Nephron (organoid): Measurements from ENCODE around the gene IBTK.

Experiments
- H3K27ac Mint-ChIP-seq, 3 experiments: 2 replicates each; pipeline ENCODE4 v1.8.0; 2020; ENCODE audit warnings: mixed read lengths in 3 of 3, mild to moderate bottlenecking in 2 of 3, moderate library complexity in 1 of 3
- H3K27me3 Mint-ChIP-seq: 2 replicates; pipeline ENCODE4 v1.8.0; 2021; ENCODE audit warnings: low read depth, mild to moderate bottlenecking, moderate library complexity, mixed read lengths
- H3K36me3 Mint-ChIP-seq: 2 replicates; pipeline ENCODE4 v1.8.0; 2020; ENCODE audit warnings: low read depth, mixed read lengths
- H3K4me1 Mint-ChIP-seq: 2 replicates; pipeline ENCODE4 v1.8.0; 2020; ENCODE audit warnings: mixed read lengths
- H3K4me3 Mint-ChIP-seq, 3 experiments: 2 replicates each; pipeline ENCODE4 v1.8.0; 2020; ENCODE audit warnings: mild to moderate bottlenecking in 3 of 3, mixed read lengths in 3 of 3, moderate library complexity in 2 of 3
- H3K9me3 Mint-ChIP-seq: 2 replicates; pipeline ENCODE4 v1.8.0; 2020; ENCODE audit warnings: mixed read lengths
- TF ChIP-seq, protein P1 (sequence below), 3 experiments: fragments of 200-600 bp; sonication (generic); IDR thresholded peaks; one replicate each; pipeline ENCODE4 v1.5.0; 2021; ENCODE audit warnings: antibody characterized with exemption in 3 of 3; ENCODE audit not compliant: unreplicated experiment in 3 of 3

The IBTK gene

DNA sequence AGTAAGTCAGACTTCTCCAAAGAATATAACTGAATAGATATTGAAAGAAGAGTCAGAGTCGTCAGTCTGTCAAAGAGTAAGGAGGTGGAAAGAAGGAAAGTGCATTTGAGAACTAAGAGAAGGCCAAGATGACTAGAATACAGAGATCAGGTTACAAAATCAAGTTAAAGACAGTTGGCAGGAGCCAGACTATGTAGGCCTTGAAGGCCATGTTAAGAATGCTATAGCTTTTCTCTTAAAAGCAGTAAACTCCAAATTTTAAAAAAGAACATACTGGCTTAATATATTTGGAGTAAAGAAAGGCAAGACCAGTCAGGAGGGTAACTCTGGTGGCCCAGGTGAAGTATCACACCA is 68.8 kb downstream of the IBTK start:
- Mint-ChIP-seq H3K9me3 (no peaks in the 10 kb centered on the region), H3K36me3 (peaks cover 51% of the 10 kb centered on the region), H3K4me3 (no peak overlapping the region), H3K4me1 (peaks cover 10% of the 10 kb centered on the region), H3K27ac (peak overlapping the region in 1 of 3 experiments; percentile 4), H3K27me3 (no peaks in the 10 kb centered on the region)
- TF ChIP-seq, protein P1, sequence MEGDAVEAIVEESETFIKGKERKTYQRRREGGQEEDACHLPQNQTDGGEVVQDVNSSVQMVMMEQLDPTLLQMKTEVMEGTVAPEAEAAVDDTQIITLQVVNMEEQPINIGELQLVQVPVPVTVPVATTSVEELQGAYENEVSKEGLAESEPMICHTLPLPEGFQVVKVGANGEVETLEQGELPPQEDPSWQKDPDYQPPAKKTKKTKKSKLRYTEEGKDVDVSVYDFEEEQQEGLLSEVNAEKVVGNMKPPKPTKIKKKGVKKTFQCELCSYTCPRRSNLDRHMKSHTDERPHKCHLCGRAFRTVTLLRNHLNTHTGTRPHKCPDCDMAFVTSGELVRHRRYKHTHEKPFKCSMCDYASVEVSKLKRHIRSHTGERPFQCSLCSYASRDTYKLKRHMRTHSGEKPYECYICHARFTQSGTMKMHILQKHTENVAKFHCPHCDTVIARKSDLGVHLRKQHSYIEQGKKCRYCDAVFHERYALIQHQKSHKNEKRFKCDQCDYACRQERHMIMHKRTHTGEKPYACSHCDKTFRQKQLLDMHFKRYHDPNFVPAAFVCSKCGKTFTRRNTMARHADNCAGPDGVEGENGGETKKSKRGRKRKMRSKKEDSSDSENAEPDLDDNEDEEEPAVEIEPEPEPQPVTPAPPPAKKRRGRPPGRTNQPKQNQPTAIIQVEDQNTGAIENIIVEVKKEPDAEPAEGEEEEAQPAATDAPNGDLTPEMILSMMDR (IDR thresholded peaks at IDR 0.05; ENCODE audit: unreplicated experiment in 3 of 3) = no peak

DNA sequence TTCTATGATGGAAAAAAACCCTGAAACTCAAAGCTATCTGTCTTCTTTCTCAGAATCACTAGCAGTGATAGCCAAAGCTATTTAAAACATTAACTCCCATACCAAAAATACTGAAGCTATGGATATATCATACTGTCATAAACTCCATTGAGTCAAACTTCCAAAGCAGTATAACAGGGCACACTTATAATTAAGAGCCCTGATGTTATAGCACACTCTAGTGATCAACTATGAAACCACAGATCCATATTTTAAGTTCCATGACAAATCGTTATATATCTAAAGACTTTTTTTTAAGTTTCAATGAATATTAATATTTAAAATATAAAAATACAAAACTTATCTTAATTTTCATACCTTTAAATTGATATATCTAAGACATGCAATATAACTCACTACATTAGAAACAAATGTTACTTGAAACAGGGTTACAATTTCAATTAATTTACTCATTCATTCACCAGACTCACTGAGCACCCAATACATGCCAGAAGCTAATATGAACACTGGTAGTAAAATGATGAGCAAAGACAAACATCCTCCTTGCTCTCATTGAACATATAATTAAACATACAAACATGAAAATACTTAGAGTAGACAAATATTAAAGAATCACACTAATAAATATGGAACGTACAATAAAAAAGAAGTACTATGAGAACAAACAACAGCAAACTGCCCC is 69.3 kb downstream of the IBTK start:
- TF ChIP-seq, protein P1 (IDR thresholded peaks at IDR 0.05; ENCODE audit: unreplicated experiment in 3 of 3) = peak; percentile 44 to 54 (median 51)
- H3K27me3 Mint-ChIP-seq = no peaks in the 10 kb centered on the region
- no peaks in the 10 kb centered on the region for H3K9me3 Mint-ChIP-seq
- peak overlapping the region in 1 of 3 experiments; percentile 4 for H3K27ac Mint-ChIP-seq
- peaks cover 50% of the 10 kb centered on the region for H3K36me3 Mint-ChIP-seq
- H3K4me3 Mint-ChIP-seq = no peak overlapping the region
- H3K4me1 Mint-ChIP-seq = peaks cover 10% of the 10 kb centered on the region

DNA sequence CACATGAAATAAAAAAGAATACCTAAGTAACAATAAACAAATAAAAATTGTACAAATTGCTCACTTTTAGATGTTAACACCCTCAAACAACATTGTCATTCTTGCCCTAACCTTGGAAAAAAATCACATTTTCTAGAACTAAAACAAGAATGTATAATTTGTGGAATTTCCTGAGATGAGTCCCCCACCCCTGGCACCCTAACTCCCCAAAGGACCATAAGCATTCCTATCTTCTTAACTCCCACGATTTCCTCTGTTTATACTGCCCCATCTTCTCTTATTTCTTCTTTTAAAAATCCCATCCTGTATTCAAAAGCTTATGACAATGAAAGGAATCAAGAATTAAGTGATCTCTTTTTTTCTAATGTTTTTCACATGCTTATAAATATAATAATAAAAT is 70.9 kb downstream of the IBTK start:
- Mint-ChIP-seq H3K36me3 (peaks cover 54% of the 10 kb centered on the region), H3K27me3 (no peaks in the 10 kb centered on the region), H3K9me3 (no peaks in the 10 kb centered on the region), H3K4me1 (peaks cover 10% of the 10 kb centered on the region), H3K4me3 (no peak overlapping the region), H3K27ac (peak overlapping the region in 1 of 3 experiments; percentile 74)
- TF ChIP-seq, protein P1 (IDR thresholded peaks at IDR 0.05; ENCODE audit: unreplicated experiment in 3 of 3) = no peak

DNA sequence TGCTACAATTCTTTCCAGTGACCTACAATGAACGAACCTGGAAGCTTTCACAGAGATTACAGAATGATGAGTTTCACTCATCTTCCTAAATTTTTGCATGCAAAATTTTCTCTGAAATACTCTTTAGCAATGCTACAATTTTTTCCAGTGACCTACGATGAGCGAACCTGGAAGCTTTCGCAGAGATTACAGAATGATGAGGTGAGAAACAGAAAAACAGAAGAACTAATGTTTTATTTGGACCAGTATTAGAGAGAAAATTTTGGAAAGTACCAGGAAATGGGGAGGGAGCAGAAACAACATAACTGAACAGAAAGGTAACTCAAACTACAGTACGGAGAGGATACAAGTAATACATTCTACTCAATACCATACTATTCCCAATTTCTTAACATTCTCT is 75.0 kb downstream of the IBTK start:
- H3K4me1 Mint-ChIP-seq = peaks cover 10% of the 10 kb centered on the region
- peaks cover 66% of the 10 kb centered on the region for H3K36me3 Mint-ChIP-seq
- no peaks in the 10 kb centered on the region for H3K9me3 Mint-ChIP-seq
- no peak overlapping the region for H3K27ac Mint-ChIP-seq
- TF ChIP-seq, protein P1 (IDR thresholded peaks at IDR 0.05; ENCODE audit: unreplicated experiment in 3 of 3) = no peak
- H3K27me3 Mint-ChIP-seq = no peaks in the 10 kb centered on the region
- no peak overlapping the region for H3K4me3 Mint-ChIP-seq

DNA sequence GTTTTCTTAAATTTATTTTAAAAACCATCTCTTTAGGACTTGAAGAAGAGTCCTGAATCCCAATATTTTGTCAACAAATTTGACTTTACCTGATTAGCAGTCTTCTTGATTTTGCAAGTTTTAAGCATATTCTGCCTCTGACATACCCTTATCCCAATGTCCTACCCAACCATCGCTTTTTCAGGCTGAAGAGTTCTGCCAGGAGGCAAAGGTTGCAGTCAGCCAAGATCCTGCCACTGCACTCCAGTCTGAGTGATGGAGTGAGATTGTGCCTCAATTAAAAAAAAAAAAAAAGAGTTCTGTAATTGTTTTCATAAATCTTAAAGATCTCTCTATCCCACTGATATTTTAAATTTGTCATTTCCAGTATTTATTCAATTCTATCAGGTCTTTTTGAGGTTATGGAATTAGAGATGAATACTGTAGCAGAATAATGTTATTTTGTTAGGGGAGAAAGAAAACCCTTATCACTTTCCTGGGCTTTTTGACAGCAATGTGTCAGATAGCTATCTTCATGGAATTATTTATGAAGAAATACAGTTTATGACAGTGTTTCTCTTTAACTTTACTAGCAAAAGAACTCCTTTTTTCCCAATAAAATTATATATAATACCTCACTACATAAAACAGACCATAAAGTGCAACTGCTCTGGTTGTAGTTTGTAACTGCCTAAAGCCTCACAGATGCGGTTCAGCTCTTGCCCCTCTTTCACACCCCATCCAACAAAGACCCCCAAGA is 78.2 kb downstream of the IBTK start:
- TF ChIP-seq, protein P1 (IDR thresholded peaks at IDR 0.05; ENCODE audit: unreplicated experiment in 3 of 3) = no peak
- H3K36me3 Mint-ChIP-seq = peaks cover 68% of the 10 kb centered on the region
- peaks cover 5% of the 10 kb centered on the region for H3K4me1 Mint-ChIP-seq
- peaks cover 3% of the 10 kb centered on the region for H3K9me3 Mint-ChIP-seq
- H3K27me3 Mint-ChIP-seq = no peaks in the 10 kb centered on the region
- H3K27ac Mint-ChIP-seq = peak overlapping the region in 1 of 3 experiments; percentile 39
- no peak overlapping the region for H3K4me3 Mint-ChIP-seq
